HepG2 (cell line): ENCODE measurements around the gene TTPAL. TPM values are rescaled to one million over a fixed set of nuclear protein-coding genes. Genes with fewer than 3 reads are reported as not detected.
A peak's percentile ranks its signal among the peaks of the same experiment; 100 is the strongest.

ENCODE experiments used
- FIP1L1 ChIP-seq: fragments of 200-400 bp; formaldehyde crosslinking; IDR thresholded peaks from 2 replicates; pipeline ENCODE4 v1.6.1; 2018; ENCODE audit warnings: low read depth, mild to moderate bottlenecking, low read length, moderate library complexity, borderline replicate concordance; ENCODE audit not compliant: insufficient read depth
- HOXA5 ChIP-seq: sonication (generic); formaldehyde crosslinking; IDR thresholded peaks from 2 replicates; pipeline ENCODE4 v1.4.0; 2020; ENCODE audit warnings: missing genetic modification reagents
- JUNB ChIP-seq: sonication (generic); formaldehyde crosslinking; IDR thresholded peaks from 2 replicates; pipeline ENCODE4 v1.8.0; 2022; ENCODE audit warnings: missing genetic modification reagents, mild to moderate bottlenecking, borderline replicate concordance
- MZF1 ChIP-seq: sonication (generic); formaldehyde crosslinking; IDR thresholded peaks from 2 replicates; pipeline ENCODE4 v1.8.1; 2023; ENCODE audit warnings: mild to moderate bottlenecking, missing genetic modification reagents, borderline replicate concordance
- SOX5 ChIP-seq: IDR thresholded peaks from 2 replicates; pipeline ENCODE4 v1.6.1; 2016; ENCODE audit warnings: borderline replicate concordance
- ZBTB3 ChIP-seq: sonication (generic); formaldehyde crosslinking; IDR thresholded peaks from 2 replicates; pipeline ENCODE4 v1.4.0; 2020; ENCODE audit warnings: low read depth, mild to moderate bottlenecking, moderate library complexity, missing genetic modification reagents, borderline replicate concordance
- ZFP82 ChIP-seq: sonication (generic); formaldehyde crosslinking; IDR thresholded peaks from 2 replicates; pipeline ENCODE4 v1.5.1; 2020; ENCODE audit warnings: mild to moderate bottlenecking, missing genetic modification reagents, borderline replicate concordance
- ZNF343 ChIP-seq: sonication (generic); formaldehyde crosslinking; IDR thresholded peaks from 2 replicates; pipeline ENCODE4 v1.4.0; 2020; ENCODE audit warnings: mild to moderate bottlenecking, missing genetic modification reagents
- polyA plus RNA-seq, 8 experiments: library from polyadenylated mRNA; depleted of rRNA in 3 of 8; stranded (reverse) in 7 of 8; unstranded in 1 of 8; fragments of >200 nt; fragmentation: Illumina TruSeq in 4 of 8; extraction: Trizol in 4 of 8; gene quantifications; 2 replicates each; pipeline versions ENCODE4 v1.2.1 to v1.2.3, GENCODE V29; 2011 to 2016; ENCODE audit warnings: low read depth in 4 of 8, missing spikeins in 1 of 8, mixed read lengths in 1 of 8; ENCODE audit not compliant: insufficient read depth in 1 of 8
- total RNA-seq, 5 experiments: library from RNA; depleted of rRNA; stranded (reverse); fragments of >200 nt; fragmentation: Illumina TruSeq; extraction: Trizol; gene quantifications; 2 replicates each; pipeline ENCODE4 v1.2.3, GENCODE V29; 2016; ENCODE audit warnings: low read depth in 1 of 5
- TF ChIP-seq, protein P1 (sequence below), 2 experiments: sonication (generic) in 1 of 2; formaldehyde crosslinking in 1 of 2; IDR thresholded peaks; 2 replicates each; pipeline versions ENCODE4 v1.4.0 to v1.6.1; 2018 to 2020; ENCODE audit warnings: missing genetic modification reagents in 2 of 2, borderline replicate concordance in 1 of 2, low read depth in 1 of 2, mild to moderate bottlenecking in 1 of 2, missing biosample characterization in 1 of 2
- TF ChIP-seq, protein P2 (sequence below): sonication (generic); formaldehyde crosslinking; IDR thresholded peaks from 2 replicates; pipeline ENCODE4 v1.5.1; 2020; ENCODE audit warnings: mild to moderate bottlenecking, missing genetic modification reagents, borderline replicate concordance
- TF ChIP-seq, protein P3 (sequence below): sonication (generic); formaldehyde crosslinking; conservative IDR thresholded peaks from 2 replicates; pipeline ENCODE4 v1.5.0; 2020; ENCODE audit warnings: missing genetic modification reagents

TTPAL gene
- total and polyA plus RNA-seq, 2 of the 13 experiments (the other 11 are each of a cell fraction or from before 2014, with no cell fraction given), result 4.3 to 18.8 TPM

DNA sequence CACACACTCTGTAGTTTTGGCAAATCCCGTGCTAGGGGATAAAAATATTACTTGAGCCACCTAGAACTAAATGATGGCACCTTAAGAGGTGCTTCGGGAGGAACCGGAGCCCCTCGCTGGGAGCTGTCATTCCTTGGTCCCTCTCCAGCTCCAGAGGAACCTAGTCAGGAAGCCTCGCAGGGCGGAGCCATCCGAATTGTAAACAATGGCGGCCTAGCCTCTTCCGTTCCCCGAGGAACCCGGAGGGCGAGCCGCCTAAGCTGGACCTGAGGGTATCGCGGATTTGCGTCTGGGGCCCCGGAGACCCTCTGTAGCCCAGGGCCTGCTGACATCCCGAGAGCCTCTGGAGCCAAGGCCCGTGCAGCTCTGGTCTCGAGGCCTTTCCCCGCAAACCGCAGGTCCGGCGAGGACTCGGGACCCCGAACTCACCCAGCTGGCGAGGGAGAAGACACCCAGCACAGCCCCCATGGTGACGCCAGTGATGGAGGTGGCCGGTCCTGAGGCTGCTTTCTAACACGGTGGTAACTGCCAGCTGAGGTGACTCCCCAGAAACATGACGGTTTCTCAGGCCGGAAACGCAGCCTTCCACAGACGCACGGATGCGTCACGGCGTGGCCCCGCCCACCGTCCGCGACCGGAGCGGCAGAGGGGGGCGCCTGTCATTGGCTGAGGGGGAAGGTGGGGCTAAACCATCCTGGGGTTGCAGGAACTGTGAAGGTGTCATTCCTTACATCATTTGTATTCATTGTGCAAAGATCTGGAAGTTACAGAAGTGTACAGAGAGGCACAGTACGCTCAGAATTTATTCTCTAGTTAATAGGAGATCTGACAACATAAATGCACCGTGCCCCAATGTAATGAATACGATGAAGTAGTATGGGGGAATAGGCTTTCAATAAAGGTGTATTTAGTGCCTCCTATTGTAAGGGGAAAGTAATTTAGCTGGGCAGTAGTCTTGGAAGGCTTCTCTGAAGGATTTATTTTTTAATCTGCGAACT, 46.1 kb downstream of the TTPAL start, which contains the start of gene SERINC3 (continued):
- no peak; the same call in 1 of the 2 replicates for TF ChIP-seq ZFP82 (CRISPR knock-in tag)
- TF ChIP-seq, protein P1, sequence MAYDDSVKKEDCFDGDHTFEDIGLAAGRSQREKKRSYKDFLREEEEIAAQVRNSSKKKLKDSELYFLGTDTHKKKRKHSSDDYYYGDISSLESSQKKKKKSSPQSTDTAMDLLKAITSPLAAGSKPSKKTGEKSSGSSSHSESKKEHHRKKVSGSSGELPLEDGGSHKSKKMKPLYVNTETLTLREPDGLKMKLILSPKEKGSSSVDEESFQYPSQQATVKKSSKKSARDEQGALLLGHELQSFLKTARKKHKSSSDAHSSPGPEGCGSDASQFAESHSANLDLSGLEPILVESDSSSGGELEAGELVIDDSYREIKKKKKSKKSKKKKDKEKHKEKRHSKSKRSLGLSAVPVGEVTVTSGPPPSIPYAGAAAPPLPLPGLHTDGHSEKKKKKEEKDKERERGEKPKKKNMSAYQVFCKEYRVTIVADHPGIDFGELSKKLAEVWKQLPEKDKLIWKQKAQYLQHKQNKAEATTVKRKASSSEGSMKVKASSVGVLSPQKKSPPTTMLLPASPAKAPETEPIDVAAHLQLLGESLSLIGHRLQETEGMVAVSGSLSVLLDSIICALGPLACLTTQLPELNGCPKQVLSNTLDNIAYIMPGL (CRISPR knock-in tag; IDR thresholded peaks at IDR 0.05; ENCODE audit: borderline replicate concordance in 1 of 2, low read depth in 1 of 2), result peak; percentile 88 to 95
- TF ChIP-seq FIP1L1, result peak; percentile 88; the same call in 1 of the 2 replicates
- TF ChIP-seq, protein P2, sequence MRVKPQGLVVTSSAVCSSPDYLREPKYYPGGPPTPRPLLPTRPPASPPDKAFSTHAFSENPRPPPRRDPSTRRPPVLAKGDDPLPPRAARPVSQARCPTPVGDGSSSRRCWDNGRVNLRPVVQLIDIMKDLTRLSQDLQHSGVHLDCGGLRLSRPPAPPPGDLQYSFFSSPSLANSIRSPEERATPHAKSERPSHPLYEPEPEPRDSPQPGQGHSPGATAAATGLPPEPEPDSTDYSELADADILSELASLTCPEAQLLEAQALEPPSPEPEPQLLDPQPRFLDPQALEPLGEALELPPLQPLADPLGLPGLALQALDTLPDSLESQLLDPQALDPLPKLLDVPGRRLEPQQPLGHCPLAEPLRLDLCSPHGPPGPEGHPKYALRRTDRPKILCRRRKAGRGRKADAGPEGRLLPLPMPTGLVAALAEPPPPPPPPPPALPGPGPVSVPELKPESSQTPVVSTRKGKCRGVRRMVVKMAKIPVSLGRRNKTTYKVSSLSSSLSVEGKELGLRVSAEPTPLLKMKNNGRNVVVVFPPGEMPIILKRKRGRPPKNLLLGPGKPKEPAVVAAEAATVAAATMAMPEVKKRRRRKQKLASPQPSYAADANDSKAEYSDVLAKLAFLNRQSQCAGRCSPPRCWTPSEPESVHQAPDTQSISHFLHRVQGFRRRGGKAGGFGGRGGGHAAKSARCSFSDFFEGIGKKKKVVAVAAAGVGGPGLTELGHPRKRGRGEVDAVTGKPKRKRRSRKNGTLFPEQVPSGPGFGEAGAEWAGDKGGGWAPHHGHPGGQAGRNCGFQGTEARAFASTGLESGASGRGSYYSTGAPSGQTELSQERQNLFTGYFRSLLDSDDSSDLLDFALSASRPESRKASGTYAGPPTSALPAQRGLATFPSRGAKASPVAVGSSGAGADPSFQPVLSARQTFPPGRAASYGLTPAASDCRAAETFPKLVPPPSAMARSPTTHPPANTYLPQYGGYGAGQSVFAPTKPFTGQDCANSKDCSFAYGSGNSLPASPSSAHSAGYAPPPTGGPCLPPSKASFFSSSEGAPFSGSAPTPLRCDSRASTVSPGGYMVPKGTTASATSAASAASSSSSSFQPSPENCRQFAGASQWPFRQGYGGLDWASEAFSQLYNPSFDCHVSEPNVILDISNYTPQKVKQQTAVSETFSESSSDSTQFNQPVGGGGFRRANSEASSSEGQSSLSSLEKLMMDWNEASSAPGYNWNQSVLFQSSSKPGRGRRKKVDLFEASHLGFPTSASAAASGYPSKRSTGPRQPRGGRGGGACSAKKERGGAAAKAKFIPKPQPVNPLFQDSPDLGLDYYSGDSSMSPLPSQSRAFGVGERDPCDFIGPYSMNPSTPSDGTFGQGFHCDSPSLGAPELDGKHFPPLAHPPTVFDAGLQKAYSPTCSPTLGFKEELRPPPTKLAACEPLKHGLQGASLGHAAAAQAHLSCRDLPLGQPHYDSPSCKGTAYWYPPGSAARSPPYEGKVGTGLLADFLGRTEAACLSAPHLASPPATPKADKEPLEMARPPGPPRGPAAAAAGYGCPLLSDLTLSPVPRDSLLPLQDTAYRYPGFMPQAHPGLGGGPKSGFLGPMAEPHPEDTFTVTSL (CRISPR knock-in tag), result peak; percentile 61
- peak; percentile 18; the same call in 1 of the 2 replicates for TF ChIP-seq JUNB (CRISPR knock-in tag)
- peak; percentile 8; the same call in 1 of the 2 replicates for TF ChIP-seq SOX5 (CRISPR knock-in tag)
- peak; percentile 96 for TF ChIP-seq MZF1 (CRISPR knock-in tag)
- 0 out of 2 replicates have a peak, but pooled peaks have one; percentile 40 for TF ChIP-seq ZBTB3 (CRISPR knock-in tag)
- peak; percentile 97 for TF ChIP-seq ZNF343 (CRISPR knock-in tag)
- peak; percentile 97 for TF ChIP-seq HOXA5 (CRISPR knock-in tag)
- TF ChIP-seq, protein P3, sequence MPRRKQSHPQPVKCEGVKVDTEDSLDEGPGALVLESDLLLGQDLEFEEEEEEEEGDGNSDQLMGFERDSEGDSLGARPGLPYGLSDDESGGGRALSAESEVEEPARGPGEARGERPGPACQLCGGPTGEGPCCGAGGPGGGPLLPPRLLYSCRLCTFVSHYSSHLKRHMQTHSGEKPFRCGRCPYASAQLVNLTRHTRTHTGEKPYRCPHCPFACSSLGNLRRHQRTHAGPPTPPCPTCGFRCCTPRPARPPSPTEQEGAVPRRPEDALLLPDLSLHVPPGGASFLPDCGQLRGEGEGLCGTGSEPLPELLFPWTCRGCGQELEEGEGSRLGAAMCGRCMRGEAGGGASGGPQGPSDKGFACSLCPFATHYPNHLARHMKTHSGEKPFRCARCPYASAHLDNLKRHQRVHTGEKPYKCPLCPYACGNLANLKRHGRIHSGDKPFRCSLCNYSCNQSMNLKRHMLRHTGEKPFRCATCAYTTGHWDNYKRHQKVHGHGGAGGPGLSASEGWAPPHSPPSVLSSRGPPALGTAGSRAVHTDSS (CRISPR knock-in tag), result peak; percentile 94
